GM13976 (cell line): ENCODE measurements around the gene SLC27A3.
A peak's percentile ranks its signal among the peaks of the same experiment; 100 is the strongest.

Source experiments
- DNase-seq: peaks from one replicate; pipeline ENCODE4 v3.0.0; 2012; ENCODE audit warnings: low spot score
- CTCF ChIP-seq: IDR thresholded peaks from 2 replicates; pipeline ENCODE4 v1.5.1; 2012; ENCODE audit warnings: borderline replicate concordance, mild to moderate bottlenecking; ENCODE audit not compliant: insufficient read depth; ENCODE audit errors: extremely low read depth, missing control alignments, control extremely low read depth
- in situ Hi-C: fragments of 300-500 bp; cut with MboI; formaldehyde crosslinking; loops from one replicate; pipeline ENCODE4 v1.12.0; 2022; ENCODE audit warnings: low sequenced_read_pairs, mixed read lengths, inconsistent platforms; ENCODE audit not compliant: unreplicated experiment

SLC27A3 gene

DNA sequence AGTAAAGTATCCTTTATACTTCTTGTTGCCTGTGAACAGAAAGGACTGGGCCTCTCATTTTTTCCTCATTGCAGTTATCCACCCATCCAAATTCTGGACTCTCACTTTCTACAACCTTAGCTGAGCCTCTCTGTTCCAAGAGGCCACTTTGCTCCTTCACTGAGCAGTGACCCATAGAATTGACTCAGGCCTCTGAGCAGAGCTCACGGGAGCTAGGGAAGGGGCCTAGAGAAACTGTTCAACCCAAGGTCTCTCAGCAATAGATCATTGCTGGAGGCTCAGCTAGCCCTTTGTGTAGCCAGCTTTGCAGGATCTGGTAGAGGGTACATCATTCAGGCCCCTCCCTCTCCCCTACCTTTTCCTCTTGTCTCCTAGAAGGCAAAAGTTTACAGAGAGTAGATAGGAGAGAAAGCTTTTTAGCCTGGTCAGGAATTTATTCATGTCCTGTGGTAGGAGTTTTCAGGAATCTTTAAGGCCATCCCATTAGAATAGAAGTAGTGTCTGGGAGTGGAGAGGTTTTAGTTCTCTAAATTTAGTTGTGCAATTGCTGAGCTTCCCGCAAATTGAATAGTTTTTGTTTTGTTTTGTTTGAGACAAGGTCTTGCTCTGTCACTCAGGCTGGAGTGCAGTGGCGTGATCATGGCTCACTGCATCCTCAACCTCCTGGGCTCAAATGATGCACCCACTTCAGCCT lies 40.7 kb upstream of the SLC27A3 start:
- no peak for DNase-seq
- no peak for TF ChIP-seq CTCF
- in situ Hi-C loops: no loop called here

- in situ Hi-C loops: no loop called here
- DNase-seq: no peak
- no peak for TF ChIP-seq CTCF
These were observed 40.2 kb upstream of the SLC27A3 start for GRCh38 chr1:153735090-153735420.

GRCh38 chr1:153741986-153742385 lies 33.2 kb upstream of the SLC27A3 start:
- in situ Hi-C loops: loop anchor here (10.0 kb wide), 1 partner anchor 67 kb away; the partner anchor contains the start of genes ILF2 and NPR1

GRCh38 chr1:153742411-153743142 lies 32.6 kb upstream of the SLC27A3 start:
- in situ Hi-C loops: loop anchor here (10.0 kb wide), 1 partner anchor 68 kb away; the partner anchor contains the start of genes ILF2 and NPR1
- no peak for TF ChIP-seq CTCF
- peak; percentile 54 for DNase-seq

More at GRCh38 chr1:153741986-153742385, 33.2 kb upstream of the SLC27A3 start:
- no peak for DNase-seq
- no peak for TF ChIP-seq CTCF

DNA sequence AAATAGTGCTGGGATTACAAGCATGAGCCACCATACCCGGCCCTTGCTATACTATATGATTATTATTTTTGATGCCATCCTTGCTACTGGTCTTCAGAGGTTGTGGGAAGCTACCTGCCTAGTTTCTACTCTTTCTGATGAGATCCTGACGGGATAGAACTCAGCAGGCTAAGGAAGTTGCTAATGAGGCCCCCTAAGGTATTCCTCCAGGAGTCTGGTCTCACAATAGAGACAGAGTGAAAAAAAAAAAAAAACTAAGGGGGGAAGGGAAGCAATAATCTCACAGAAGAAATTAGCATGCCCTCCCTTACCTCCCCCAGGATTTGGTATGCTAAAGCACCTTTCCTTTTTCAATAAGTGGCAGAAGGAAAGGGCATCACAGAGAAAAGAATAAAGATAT lies 29.8 kb upstream of the SLC27A3 start:
- no peak for DNase-seq

DNA sequence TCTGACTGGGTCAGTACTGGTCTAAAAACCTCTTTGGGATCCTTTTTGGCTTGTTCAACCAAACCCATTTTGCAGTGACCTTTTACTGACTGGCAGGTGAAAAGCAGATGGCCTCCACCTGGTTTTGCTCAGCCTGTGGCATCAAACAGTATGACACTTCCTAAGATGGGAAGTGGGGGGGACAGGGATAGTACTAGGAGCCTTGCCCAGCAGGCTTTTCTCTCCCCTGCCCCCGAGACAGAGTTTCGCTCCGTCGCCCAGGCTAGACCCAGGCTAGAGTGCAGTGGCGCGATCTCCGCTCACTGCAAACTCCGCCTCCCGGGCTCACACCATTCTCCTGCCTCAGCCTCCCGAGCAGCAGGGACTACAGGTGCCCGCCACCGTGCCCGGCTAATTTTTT lies 29.0 kb upstream of the SLC27A3 start:
- in situ Hi-C loops: loop anchor here (10.0 kb wide), 1 partner anchor 71 kb away; the partner anchor contains the start of genes ILF2 and NPR1
- no peak for TF ChIP-seq CTCF
- no peak for DNase-seq

More for the DNA sequence above, 29.8 kb upstream of the SLC27A3 start:
- no peak for TF ChIP-seq CTCF
- in situ Hi-C loops: loop anchor here (10.0 kb wide), 1 partner anchor 71 kb away; the partner anchor contains the start of genes ILF2 and NPR1
